ENCODE measurements around the gene CERS6. TPM values are rescaled to one million over a fixed set of nuclear protein-coding genes. Genes with fewer than 3 reads are reported as not detected.

Gene CERS6
- total RNA-seq, 8 experiments from 2014 or later = 18.2 to 59.9 (median 39.7) TPM

DNA sequence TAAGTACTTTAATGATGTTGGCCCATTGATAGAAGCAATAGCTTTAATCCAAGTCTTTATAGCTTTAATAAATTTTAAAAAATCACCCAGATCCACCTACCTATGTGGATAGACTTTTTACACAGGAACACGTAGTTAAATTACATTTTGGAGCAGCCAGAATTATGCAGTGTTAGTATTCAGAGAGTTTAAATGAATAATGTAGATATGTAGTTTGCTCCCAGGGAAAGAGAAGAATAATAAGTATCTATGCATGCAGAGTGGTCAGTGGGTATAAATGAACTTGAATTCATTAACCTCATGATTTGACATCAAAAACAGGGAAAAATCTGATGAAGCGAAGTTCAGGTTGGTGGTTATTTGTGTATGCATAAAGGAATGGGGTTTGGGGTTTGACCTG lies 146.3 kb downstream of the CERS6 start:
- no peak overlapping the region for H3K27ac ChIP-seq
- no peak overlapping the region for H3K4me3 ChIP-seq
- no peaks in the 10 kb centered on the region for H3K4me1 ChIP-seq (replicated peaks in 1 of 2)
- peak in 3 of 8 experiments; percentile 65 to 92 (median 76) for ATAC-seq (replicated peaks in 6 of 8)
- 0 to 100% (median 83%) methylated on average over 1 to 2 of the region's 2 CpGs; no CpG with 5 or more reads in 1 of the 10 experiments for WGBS, 10 experiments
- in situ Hi-C loops (cut with MboI; ENCODE audit: low pct_unique_long_range_greater_than_20kb in 2 of 9, low sequenced_read_pairs in 9 of 9, unreplicated experiment in 9 of 9) = no loop called here

DNA sequence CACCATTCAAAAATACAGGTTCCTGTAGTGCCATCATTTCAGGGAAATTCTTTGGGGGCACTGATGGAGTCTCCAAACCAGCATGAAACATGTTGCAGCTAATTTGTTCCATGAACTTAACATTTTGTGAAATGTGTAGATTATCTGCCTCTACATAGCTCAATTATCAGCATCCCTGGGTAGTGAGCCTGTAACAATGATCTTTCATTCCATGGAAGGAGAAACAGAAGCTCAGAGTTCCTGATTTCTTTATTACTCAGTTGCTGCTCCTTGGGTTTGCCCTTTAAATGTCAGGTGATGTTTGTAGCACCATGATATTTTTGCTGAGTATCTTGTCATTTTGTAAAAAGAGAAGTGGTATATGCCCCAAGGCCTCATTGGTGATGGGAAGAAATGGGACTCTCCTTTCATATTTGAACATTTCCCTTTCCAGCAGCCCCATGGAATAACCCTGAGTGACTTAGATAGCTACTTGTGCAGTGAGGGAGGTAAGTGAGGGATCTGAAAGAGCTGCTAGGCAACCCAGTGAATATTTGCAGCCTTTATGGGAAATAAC lies 146.9 kb downstream of the CERS6 start:
- peak in 1 of 8 experiments; percentile 13 for ATAC-seq (replicated peaks in 6 of 8)
- no peak overlapping the region for H3K27ac ChIP-seq
- in situ Hi-C loops (cut with MboI; ENCODE audit: low pct_unique_long_range_greater_than_20kb in 2 of 9, low sequenced_read_pairs in 9 of 9, unreplicated experiment in 9 of 9) = no loop called here

DNA sequence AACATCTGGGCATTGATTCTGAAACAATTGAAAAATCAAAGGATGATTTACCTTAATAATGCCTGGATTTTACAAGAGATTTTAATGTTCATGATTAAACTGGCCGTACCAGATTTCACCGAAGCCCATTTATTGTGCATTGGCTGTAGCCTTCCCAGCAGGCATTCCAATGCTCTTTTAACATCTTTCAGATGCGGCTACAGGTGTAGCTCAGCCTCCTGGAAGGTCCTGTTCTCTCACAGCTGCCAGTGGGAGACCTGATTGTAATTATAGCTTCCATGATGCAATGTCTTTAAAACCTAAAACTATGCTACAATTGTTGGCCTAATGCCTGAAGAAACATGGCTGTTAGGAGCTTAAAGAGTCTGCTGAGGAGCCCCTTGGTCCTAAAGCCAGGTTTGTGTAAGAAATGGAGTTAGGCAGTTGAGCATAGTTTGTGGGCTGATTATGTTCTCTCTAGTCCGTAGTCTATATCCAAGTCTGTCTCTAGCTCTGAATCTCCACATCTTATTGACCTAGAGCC lies 147.4 kb downstream of the CERS6 start:
- Histone ChIP-seq H3K27ac (no peak overlapping the region), H3K4me3 (no peak overlapping the region), H3K4me1 (replicated peaks in 1 of 2) (no peaks in the 10 kb centered on the region)
- in situ Hi-C loops (cut with MboI; ENCODE audit: low pct_unique_long_range_greater_than_20kb in 2 of 9, low sequenced_read_pairs in 9 of 9, unreplicated experiment in 9 of 9) = no loop called here
- ATAC-seq (replicated peaks in 6 of 8) = no peak
- 77 to 100% (median 100%) methylated on average over 1 to 4 of the region's 4 CpGs; no CpG with 5 or more reads in 2 of the 10 experiments for WGBS, 10 experiments

More for the DNA sequence above, 146.9 kb downstream of the CERS6 start:
- Histone ChIP-seq H3K4me3 (no peak overlapping the region), H3K4me1 (replicated peaks in 1 of 2) (no peaks in the 10 kb centered on the region)

DNA sequence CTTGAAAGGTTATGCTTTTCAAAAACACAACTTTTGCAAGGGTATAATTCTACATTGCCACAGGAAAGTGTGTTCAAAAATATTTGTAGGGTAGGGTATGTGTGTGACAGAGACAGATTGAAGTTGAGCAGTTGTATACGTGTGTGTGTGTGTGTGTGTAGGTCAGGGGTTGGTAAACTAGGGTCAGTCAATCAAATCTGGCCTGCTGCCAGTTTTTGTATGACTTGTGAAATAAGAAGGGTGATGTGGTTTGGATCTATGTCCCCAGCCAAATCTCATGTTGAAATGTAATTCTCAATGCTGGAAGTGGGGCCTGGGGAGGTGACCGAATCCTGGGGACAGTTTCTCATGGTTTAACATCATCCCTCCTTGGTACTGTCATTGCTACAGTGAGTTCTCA lies 148.2 kb downstream of the CERS6 start:
- ATAC-seq (replicated peaks in 6 of 8) = no peak
- H3K27ac ChIP-seq = no peak overlapping the region
- H3K4me1 ChIP-seq (replicated peaks in 1 of 2) = no peaks in the 10 kb centered on the region
- no peak overlapping the region for H3K4me3 ChIP-seq
- in situ Hi-C loops (cut with MboI; ENCODE audit: low pct_unique_long_range_greater_than_20kb in 2 of 9, low sequenced_read_pairs in 9 of 9, unreplicated experiment in 9 of 9) = no loop called here
- 100% methylated on average over 1 of the region's 2 CpGs; no CpG with 5 or more reads in 6 of the 10 experiments for WGBS, 10 experiments

- in situ Hi-C loops (cut with MboI; ENCODE audit: low pct_unique_long_range_greater_than_20kb in 2 of 9, low sequenced_read_pairs in 9 of 9, unreplicated experiment in 9 of 9) = no loop called here
- Histone ChIP-seq H3K4me3 (no peak overlapping the region), H3K27ac (no peak overlapping the region), H3K4me1 (replicated peaks in 1 of 2) (no peaks in the 10 kb centered on the region)
- ATAC-seq (replicated peaks in 6 of 8) = no peak
- WGBS, 10 experiments = 75 to 100% (median 100%) methylated on average over 1 to 2 of the region's 2 CpGs; no CpG with 5 or more reads in 2 of the 10 experiments
These were observed 151.9 kb downstream of the CERS6 start for GRCh38 chr2:168607992-168608391.

DNA sequence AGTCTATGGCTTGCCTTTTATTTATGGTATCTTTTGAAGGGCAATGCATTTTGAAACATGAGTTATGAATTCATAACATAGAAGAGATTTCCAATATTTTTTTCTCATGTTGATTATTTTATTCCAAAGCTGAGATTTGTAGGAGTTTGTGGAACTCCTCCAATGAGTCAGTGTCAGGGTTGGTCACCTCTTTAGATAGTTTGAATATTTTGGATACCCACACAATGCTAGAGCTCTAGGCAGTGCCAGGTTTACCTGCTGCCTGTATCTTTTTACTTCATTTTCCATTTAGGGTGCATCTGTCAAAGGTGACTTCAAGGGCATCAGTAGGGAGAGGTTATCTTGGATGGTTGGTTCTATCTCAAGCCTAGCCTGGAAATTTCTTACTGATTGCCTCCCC lies 152.7 kb downstream of the CERS6 start:
- H3K27ac ChIP-seq = no peak overlapping the region
- no peak for ATAC-seq (replicated peaks in 6 of 8)
- no peak overlapping the region for H3K4me3 ChIP-seq
- in situ Hi-C loops (cut with MboI; ENCODE audit: low pct_unique_long_range_greater_than_20kb in 2 of 9, low sequenced_read_pairs in 9 of 9, unreplicated experiment in 9 of 9) = no loop called here
- H3K4me1 ChIP-seq (replicated peaks in 1 of 2) = no peaks in the 10 kb centered on the region

GRCh38 chr2:168611091-168611490 lies 155.0 kb downstream of the CERS6 start:
- peak in 1 of 8 experiments; percentile 49 for ATAC-seq (replicated peaks in 6 of 8)
- in situ Hi-C loops (cut with MboI; ENCODE audit: low pct_unique_long_range_greater_than_20kb in 2 of 9, low sequenced_read_pairs in 9 of 9, unreplicated experiment in 9 of 9) = no loop called here
- no peak overlapping the region for H3K27ac ChIP-seq
- no peaks in the 10 kb centered on the region for H3K4me1 ChIP-seq (replicated peaks in 1 of 2)
- H3K4me3 ChIP-seq = no peak overlapping the region

GRCh38 chr2:168611896-168612650 lies 156.0 kb downstream of the CERS6 start:
- ATAC-seq (replicated peaks in 6 of 8) = no peak
- 94 to 100% (median 98%) methylated on average over 1 to 4 of the region's 4 CpGs; no CpG with 5 or more reads in 1 of the 10 experiments for WGBS, 10 experiments

GRCh38 chr2:168612719-168613118 lies 156.6 kb downstream of the CERS6 start:
- Histone ChIP-seq H3K27ac (no peak overlapping the region), H3K4me3 (no peak overlapping the region), H3K4me1 (replicated peaks in 1 of 2) (no peaks in the 10 kb centered on the region)
- WGBS, 10 experiments = 80 to 100% (median 100%) methylated on average over 1 to 2 of the region's 2 CpGs; no CpG with 5 or more reads in 1 of the 10 experiments
- in situ Hi-C loops (cut with MboI; ENCODE audit: low pct_unique_long_range_greater_than_20kb in 2 of 9, low sequenced_read_pairs in 9 of 9, unreplicated experiment in 9 of 9) = no loop called here
- no peak for ATAC-seq (replicated peaks in 6 of 8)

More at GRCh38 chr2:168611896-168612650, 156.0 kb downstream of the CERS6 start:
- H3K4me1 ChIP-seq (replicated peaks in 1 of 2) = no peaks in the 10 kb centered on the region
- no peak overlapping the region for H3K27ac ChIP-seq
- in situ Hi-C loops (cut with MboI; ENCODE audit: low pct_unique_long_range_greater_than_20kb in 2 of 9, low sequenced_read_pairs in 9 of 9, unreplicated experiment in 9 of 9) = no loop called here
- no peak overlapping the region for H3K4me3 ChIP-seq

- in situ Hi-C loops (cut with MboI; ENCODE audit: low pct_unique_long_range_greater_than_20kb in 2 of 9, low sequenced_read_pairs in 9 of 9, unreplicated experiment in 9 of 9) = no loop called here
- ATAC-seq (replicated peaks in 6 of 8) = peak in 6 of 8 experiments; percentile 14 to 92 (median 54)
- H3K4me3 ChIP-seq = no peak overlapping the region
- whole genome bisulfite sequencing, 10 experiments = 86 to 100% (median 100%) methylated on average over 1 to 2 of the region's 2 CpGs; no CpG with 5 or more reads in 3 of the 10 experiments
- H3K4me1 ChIP-seq (replicated peaks in 1 of 2) = no peaks in the 10 kb centered on the region
- H3K27ac ChIP-seq = no peak overlapping the region
These were observed 157.5 kb downstream of the CERS6 start for GRCh38 chr2:168613551-168613950.

- no peak overlapping the region for H3K27ac ChIP-seq
- in situ Hi-C loops (cut with MboI; ENCODE audit: low pct_unique_long_range_greater_than_20kb in 2 of 9, low sequenced_read_pairs in 9 of 9, unreplicated experiment in 9 of 9) = no loop called here
- ATAC-seq (replicated peaks in 6 of 8) = peak in 2 of 8 experiments; percentile 17 to 90
- H3K4me1 ChIP-seq (replicated peaks in 1 of 2) = no peaks in the 10 kb centered on the region
- H3K4me3 ChIP-seq = no peak overlapping the region
- 0 to 50% (median 37%) methylated on average over 1 to 2 of the region's 3 CpGs; no CpG with 5 or more reads in 2 of the 10 experiments for WGBS, 10 experiments
These were observed 158.3 kb downstream of the CERS6 start for GRCh38 chr2:168614172-168615018.

GRCh38 chr2:168620554-168620953 lies 164.5 kb downstream of the CERS6 start:
- 73 to 100% (median 96%) methylated on average over 1 to 2 of the region's 2 CpGs; no CpG with 5 or more reads in 4 of the 10 experiments for WGBS, 10 experiments
- no peaks in the 10 kb centered on the region for H3K4me1 ChIP-seq (replicated peaks in 1 of 2)
- ATAC-seq (replicated peaks in 6 of 8) = no peak
- H3K27ac ChIP-seq = no peak overlapping the region
- no peak overlapping the region for H3K4me3 ChIP-seq
- in situ Hi-C loops (cut with MboI; ENCODE audit: low pct_unique_long_range_greater_than_20kb in 2 of 9, low sequenced_read_pairs in 9 of 9, unreplicated experiment in 9 of 9) = no loop called here

DNA sequence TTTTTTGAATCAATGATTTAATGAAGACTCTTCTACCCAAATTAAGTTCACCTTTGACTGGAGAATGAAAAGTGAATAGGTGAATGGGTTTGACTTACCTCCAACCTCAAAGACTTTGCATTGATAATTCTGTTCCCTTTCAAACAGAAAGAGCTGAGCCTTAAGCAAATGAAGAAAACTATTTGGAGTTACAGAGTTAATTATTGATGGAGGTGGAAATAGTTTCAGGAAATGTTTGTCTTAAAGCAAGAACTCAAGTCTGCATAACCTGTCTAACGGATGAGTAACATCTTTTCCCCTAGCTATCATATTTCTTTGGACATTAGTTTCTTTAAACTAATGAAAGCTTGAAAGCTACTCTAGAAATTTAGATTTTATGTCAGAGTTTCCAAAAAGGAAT lies 166.5 kb downstream of the CERS6 start:
- Histone ChIP-seq H3K4me3 (no peak overlapping the region), H3K4me1 (replicated peaks in 1 of 2) (no peaks in the 10 kb centered on the region), H3K27ac (no peak overlapping the region)
- no peak for ATAC-seq (replicated peaks in 6 of 8)
- whole genome bisulfite sequencing, 10 experiments = 70 to 100% (median 86%) methylated on average over 1 of the region's 1 CpG; no CpG with 5 or more reads in 1 of the 10 experiments
- in situ Hi-C loops (cut with MboI; ENCODE audit: low pct_unique_long_range_greater_than_20kb in 2 of 9, low sequenced_read_pairs in 9 of 9, unreplicated experiment in 9 of 9) = no loop called here
